Measurements from ENCODE around the gene DEDD2.

Gene DEDD2

GRCh38 chr19:42248270-42249148, 31.0 kb upstream of the DEDD2 start:
- no peak for DNase-seq

GRCh38 chr19:42247640-42248199, 30.2 kb upstream of the DEDD2 start:
- DNase-seq, result no peak

- no peak for DNase-seq
Measured at GRCh38 chr19:42246922-42247639, 29.6 kb upstream of the DEDD2 start.

GRCh38 chr19:42246143-42246921, 28.9 kb upstream of the DEDD2 start:
- peak; percentile 54 for DNase-seq

GRCh38 chr19:42245231-42245630, 27.8 kb upstream of the DEDD2 start:
- no peak for DNase-seq

GRCh38 chr19:42244347-42245220, 27.1 kb upstream of the DEDD2 start:
- peak; percentile 84 for DNase-seq

GRCh38 chr19:42242512-42243409, 25.3 kb upstream of the DEDD2 start, which contains the start of gene GSK3A:
TSS of gene GSK3A (minus strand) at chr19:42242602. CDS start at chr19:42242465, 137 bp downstream.
- peak; percentile 100 for DNase-seq

GRCh38 chr19:42242069-42242511, 24.6 kb upstream of the DEDD2 start:
- DNase-seq, result no peak

- DNase-seq, result no peak
Measured at GRCh38 chr19:42241279-42241678, 23.8 kb upstream of the DEDD2 start.

- DNase-seq, result no peak
Measured at GRCh38 chr19:42239544-42240220, 22.2 kb upstream of the DEDD2 start.

- DNase-seq, result no peak
Measured at GRCh38 chr19:42235181-42235580, 17.7 kb upstream of the DEDD2 start.

- no peak for DNase-seq
Measured at GRCh38 chr19:42234364-42234763, 16.9 kb upstream of the DEDD2 start.

- no peak for DNase-seq
Measured at GRCh38 chr19:42233678-42234292, 16.3 kb upstream of the DEDD2 start.

- DNase-seq, result no peak
Measured at GRCh38 chr19:42233106-42233505, 15.6 kb upstream of the DEDD2 start.

GRCh38 chr19:42232435-42232834, 15.0 kb upstream of the DEDD2 start:
- no peak for DNase-seq

- no peak for DNase-seq
Measured at GRCh38 chr19:42230571-42230970, 13.1 kb upstream of the DEDD2 start.

- DNase-seq, result no peak
Measured at GRCh38 chr19:42229855-42230351, 12.4 kb upstream of the DEDD2 start.

GRCh38 chr19:42229301-42229854, 11.9 kb upstream of the DEDD2 start:
- DNase-seq, result no peak

- no peak for DNase-seq
Measured at GRCh38 chr19:42228641-42229040, 11.2 kb upstream of the DEDD2 start.
